ENCODE results near the gene HSPB7.

DNA sequence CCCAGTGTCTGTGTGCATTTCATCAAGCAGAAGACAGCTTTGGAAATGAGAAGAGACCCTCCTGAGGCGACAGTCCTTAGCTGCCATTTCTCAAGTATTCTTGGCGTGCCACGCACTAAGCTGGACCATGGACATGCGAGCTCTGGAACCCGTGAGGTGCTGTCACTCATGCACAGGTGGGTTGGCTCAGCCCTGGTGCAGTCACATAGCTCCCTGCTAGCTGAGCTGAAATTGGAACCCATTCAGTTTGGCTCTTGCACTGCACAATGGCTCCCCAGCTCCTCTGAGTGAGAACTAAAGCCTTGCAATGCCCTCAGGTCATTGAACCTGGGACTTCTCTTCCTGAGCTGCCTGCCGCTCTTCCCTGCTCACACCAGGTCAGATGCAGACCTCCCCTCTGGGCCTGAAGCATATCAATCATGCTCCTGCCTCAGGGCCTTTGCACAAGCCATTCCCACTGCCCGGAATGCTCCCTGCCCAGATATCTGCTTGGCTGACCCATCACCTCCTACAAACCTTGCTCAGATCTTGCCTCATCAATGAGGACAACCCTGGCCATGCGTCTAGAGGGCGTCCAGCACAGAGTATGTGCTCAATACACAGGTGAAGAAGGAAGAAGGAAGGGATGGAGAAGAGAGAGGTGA, 20.1 kb downstream of the HSPB7 start:
- no peak for TF ChIP-seq POLR2A (IDR thresholded peaks at IDR 0.05)
- no peak for TF ChIP-seq CTCF (IDR thresholded peaks at IDR 0.05)
